ENCODE results near the gene LILRA5. TPM values are rescaled to one million over a fixed set of nuclear protein-coding genes. Genes with fewer than 3 reads are reported as not detected.
A peak's percentile ranks its signal among the peaks of the same experiment; 100 is the strongest.
"Not testable (repeated sequence)": the region's sequence is repeated elsewhere in the genome, so short reads cannot be mapped to it uniquely, and the experiment has no call there.

LILRA5 gene
- total RNA-seq, 2 donors from 2014 or later: 3.7 to 4.7 TPM

DNA sequence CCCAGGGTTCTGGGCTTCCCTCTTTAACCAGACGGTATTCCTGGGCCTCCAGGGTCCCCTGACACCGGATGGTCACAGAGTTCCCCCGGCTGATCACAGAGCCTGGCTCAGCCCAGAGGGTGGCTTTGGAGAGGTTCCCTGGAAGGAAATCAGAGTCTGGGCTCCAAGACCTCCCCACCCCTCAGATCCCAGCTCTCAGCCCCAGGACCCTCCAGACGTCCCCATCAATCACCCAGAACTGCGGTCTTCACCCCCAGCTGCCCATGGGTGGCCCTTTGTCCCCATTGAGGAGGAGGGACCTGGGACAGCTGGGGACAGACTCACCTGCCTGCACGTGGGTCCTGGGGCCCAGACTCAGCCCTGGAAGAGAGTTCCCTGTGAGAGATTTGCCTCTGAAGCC lies 955 bp downstream of the LILRA5 start:
- intact Hi-C loops (cut with DNase I): no loop called here
- no peak for DNase-seq
- ATAC-seq: no peak

GRCh38 chr19:54311486-54311885 lies 1.5 kb downstream of the LILRA5 start:
- no peak for DNase-seq
- ATAC-seq: no peak
- intact Hi-C loops (cut with DNase I): no loop called here

GRCh38 chr19:54310543-54310942 lies 2.4 kb downstream of the LILRA5 start:
- DNase-seq: no peak
- no peak for ATAC-seq
- intact Hi-C loops (cut with DNase I): no loop called here

DNA sequence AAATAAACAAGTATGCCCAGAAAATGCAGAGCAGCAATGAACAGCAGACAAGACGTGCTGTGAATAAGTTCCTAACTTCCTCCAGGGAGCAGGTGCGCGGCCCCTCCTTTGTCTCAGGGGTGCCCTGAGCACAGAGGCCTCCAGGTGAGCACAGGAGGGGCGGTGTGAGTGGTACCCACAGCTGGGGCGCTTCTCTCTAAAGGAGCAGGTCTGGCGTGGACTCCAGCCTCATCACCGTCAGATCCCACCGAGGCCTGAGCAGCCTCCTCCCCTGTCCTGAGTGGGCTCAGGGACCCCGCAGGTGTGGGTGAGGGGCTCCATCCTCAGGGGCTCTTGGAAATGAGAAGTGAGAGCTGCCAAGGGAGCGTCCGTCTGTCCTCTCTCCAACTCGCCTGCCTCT lies 3.2 kb downstream of the LILRA5 start:
- ATAC-seq: no peak
- DNase-seq: no peak
- intact Hi-C loops (cut with DNase I): no loop called here

DNA sequence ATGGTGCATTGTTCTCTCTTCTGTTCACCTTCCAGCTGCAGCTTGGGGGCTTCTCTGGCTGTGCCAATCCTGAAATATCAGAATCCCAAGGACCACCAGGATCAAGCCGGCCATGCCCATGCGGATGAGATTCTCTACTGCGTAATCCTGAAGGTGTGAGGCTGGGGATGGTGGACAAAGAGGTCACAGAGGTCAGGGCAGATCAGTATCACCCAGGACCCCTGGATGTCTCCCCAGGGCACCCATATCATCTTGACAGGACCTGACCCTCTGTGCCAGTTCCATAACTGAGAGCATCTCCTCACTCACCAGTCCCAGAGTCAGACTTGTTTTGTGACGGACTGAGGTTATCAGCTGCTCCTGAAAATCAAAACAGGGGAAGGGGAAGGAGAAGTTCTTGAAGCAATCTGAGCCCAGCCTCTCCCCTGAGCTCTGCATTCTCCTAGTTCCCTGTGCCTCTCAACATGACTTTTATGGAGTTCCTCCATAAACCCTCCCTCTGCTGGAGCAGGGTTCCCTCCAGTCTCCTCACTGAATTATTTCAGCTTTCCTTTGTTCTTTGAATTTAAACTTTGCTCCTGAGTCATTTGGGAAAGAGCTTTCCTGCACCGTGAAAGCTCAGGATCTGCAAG lies 5.5 kb downstream of the LILRA5 start:
- intact Hi-C loops (cut with DNase I): no loop called here
- DNase-seq: no peak
- ATAC-seq: no peak

- DNase-seq: no peak
- ATAC-seq: no peak
- intact Hi-C loops (cut with DNase I): no loop called here
These were observed 7.8 kb downstream of the LILRA5 start for GRCh38 chr19:54305141-54305540.

GRCh38 chr19:54302257-54302656 lies 10.7 kb downstream of the LILRA5 start:
- DNase-seq: no peak
- intact Hi-C loops (cut with DNase I): no loop called here
- peak in 1 of 2 donors; percentile 49 for ATAC-seq

GRCh38 chr19:54299515-54299914 lies 13.5 kb downstream of the LILRA5 start:
- ATAC-seq: no peak
- no peak for DNase-seq
- intact Hi-C loops (cut with DNase I): loop anchor here in 1 of 2 donors (10.0 kb wide), 1 partner anchor 275 kb away; the partner anchor contains the start of gene LILRA2

DNA sequence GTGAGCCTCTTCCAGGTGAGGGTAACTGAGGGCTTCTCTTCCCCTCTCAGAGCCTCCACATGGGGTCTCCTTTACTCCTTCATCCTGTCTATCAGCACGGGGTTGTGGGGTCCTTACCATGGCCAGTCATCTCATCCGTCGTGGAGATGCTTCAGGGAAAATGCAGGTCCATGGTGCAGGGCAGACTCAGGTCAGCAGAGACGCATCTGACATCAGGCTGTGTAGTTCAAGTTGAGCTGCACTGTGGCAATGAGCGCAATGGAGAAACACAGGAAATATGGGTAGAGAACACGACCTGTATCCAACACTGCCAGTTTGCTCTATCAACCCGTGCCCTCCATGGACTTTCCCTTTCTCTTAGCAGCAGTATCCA lies 13.9 kb downstream of the LILRA5 start:
- intact Hi-C loops (cut with DNase I): loop anchor here in 1 of 2 donors (10.0 kb wide), 1 partner anchor 276 kb away; the partner anchor contains the start of gene LILRA2
- no peak for ATAC-seq
- DNase-seq: no peak

DNA sequence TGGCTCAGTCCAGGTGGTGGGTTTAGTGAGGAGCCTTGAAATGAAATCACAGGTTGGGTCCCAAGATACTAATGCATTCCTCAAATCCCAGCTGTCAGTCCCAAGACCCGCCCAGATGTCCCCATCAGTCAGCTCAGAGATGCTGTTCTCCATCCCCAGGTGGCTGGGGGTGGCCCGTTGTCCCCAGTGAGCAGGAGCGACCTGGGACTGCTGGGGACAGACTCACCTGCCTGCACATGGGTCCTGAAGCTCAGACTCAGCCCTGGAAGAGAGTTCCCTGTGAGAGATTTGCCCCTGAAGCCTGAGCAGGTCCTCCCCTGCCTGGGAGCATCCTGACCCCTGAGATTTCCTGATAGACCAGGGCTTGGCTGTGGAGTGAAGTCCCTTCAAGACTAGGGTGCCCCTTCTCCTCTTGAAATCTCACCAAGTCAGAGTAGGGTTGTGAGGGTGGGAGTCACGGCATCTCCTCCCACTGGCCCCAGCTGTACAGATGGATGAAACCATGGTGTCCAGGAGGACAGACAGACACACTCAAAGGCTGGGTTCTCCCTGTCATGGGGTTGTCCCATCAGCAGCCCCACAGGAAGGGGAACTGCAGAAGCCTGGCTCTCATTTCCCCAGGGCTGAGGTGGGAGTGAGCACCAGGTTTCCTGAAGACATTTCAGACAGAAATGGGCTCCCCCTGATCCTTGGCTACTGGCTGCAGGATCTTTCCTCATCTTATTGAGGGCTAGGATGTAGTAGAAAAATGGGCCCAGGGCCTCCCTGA lies 14.4 kb downstream of the LILRA5 start:
- ATAC-seq (no peak), DNase-seq (no peak)
- intact Hi-C loops (cut with DNase I): loop anchor here in 1 of 2 donors (10.0 kb wide), 1 partner anchor 276 kb away; the partner anchor contains the start of gene LILRA2

DNA sequence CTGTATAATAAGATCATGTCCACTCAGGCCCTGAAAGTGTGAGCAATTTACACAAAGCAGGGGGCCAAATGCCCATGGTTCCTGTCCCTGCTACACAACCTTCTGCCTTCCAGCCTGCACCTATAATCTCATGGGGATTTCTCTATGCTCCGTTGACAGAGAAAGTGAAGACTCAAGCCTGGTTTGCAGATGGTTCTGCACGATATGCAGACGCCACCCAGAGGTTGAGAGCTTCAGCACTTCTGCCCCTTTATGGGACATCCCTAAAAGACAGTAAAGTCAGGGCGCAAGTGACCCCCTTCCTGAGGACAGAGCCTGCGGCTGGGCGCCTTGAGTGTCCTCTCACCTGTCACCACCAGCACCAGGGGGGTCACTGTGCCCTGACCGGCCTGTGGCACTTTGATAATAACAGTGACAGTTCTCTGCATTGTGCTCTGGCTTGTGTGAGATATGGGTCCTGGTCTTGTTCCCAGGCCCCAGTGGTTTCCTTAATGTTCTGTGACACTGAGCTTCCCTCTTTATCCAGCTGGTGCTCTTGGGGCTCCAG lies 15.1 kb downstream of the LILRA5 start:
- no peak for ATAC-seq
- intact Hi-C loops (cut with DNase I): loop anchor here in 1 of 2 donors (10.0 kb wide), 1 partner anchor 277 kb away; the partner anchor contains the start of gene LILRA2
- no peak for DNase-seq

DNA sequence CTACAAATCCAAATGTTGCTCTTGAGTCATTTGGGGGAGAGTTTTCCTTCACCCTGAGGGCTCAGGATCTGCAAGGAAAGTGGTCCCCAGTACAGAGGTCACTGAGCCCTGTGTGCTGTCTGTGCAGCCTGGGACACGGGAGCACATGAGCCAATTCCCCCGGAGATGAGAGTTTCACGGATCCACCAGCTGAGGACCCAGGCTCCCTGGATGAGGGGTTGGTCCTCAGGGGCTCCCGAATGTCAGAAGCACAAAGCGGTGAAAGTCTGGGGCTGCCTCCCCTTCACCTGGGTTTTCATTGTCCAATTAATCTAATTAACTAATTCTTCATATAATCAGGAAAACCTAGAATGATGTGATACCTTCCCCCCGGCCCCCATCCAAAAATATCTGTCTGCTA lies 18.4 kb downstream of the LILRA5 start:
- intact Hi-C loops (cut with DNase I): loop anchor here in 1 of 2 donors (10.0 kb wide), 1 partner anchor 280 kb away; the partner anchor contains the start of gene LILRA2
- ATAC-seq (no peak), DNase-seq (no peak)

DNA sequence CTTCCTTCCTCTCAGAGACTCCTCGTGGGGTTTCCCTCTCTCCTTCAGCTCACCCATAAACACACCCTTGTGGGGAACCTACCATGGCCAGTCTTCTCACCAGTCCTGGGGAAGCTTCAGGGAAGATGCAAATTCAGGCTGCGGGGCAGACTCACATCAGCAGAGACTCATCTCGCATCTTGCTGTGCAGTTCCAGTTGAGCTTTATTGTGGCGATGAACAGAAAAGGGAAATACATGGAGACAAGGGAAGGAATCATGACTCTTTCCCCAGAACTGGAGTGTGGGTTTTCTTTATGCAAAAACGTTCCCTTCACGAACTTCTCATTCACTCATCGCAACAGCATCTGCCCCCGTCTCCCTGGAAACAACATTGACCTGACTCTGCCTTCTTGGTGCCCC lies 23.8 kb downstream of the LILRA5 start:
- intact Hi-C loops (cut with DNase I); ATAC-seq; DNase-seq: not testable (repeated sequence)

DNA sequence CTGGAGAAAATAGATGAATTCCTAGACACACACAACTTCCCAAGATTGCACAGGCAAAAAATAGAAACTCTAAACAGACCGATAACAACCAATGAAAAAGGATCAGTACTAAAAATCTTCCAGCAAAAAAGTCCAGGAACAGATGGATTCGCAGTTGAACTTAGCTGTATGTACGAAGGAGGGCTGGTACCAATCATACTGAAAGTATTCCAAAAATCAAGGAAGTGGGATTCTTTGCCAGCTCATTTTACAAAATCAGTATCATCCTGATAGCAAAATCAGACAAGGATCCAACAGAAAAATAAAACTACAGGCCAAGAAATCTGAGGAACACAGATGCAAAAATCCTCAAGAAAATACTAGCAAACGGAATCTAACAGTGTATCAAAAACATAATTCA lies 25.5 kb downstream of the LILRA5 start:
- no peak for ATAC-seq
- no peak for DNase-seq
- intact Hi-C loops (cut with DNase I): no loop called here

DNA sequence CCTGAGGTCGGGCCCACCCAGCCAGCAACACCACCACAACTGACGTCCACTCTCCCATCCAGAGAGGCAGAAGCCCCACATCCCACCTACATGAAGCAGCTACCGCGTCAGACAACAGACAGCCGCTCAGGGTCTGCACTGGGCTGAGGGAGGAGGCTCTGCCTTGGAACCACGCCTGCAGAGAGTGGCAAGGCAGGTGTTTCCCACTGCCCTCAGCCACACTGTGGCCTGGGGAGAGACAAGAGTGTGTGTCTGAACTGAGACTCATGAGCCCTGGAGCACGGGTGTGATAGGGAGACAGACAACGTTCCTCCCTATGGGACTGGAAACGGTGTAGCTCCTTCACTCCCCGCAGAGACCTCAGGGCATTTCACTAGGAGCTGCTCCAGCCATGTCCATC lies 26.7 kb downstream of the LILRA5 start:
- DNase-seq; intact Hi-C loops (cut with DNase I); ATAC-seq: not testable (repeated sequence)

DNA sequence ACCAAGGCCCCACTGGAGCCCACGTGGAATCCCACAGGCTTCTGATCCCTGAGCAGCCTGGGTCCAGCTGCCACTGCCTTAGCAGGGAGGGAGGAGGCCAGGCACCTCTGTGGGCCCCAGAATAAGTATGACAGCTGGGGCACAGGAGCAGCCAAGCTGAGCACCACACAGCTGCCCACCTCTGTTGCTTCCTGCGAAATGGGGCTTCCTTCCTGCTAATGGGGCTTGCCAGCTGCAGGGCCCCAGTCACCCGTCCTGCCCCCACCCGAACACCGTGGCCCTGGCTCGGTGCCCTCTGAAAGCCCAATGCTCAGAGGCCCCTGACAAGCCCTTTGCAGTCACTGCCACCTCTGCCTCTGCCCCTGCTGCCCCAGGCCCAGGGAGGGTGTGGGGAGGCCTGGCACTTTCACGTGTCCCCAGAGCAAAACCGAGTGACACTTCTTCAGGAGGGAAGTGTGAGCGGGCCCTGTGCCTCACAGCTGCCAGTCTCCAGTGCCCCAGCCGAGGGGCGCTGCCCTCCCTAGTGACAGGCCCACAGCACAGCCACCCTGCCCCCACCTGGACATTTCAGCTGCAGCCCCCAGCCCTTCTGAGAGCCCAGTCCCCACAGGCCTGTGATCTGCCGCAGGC lies 27.4 kb downstream of the LILRA5 start:
- peak in 1 of 2 donors; percentile 12 for ATAC-seq
- intact Hi-C loops (cut with DNase I); DNase-seq: not testable (repeated sequence)

DNA sequence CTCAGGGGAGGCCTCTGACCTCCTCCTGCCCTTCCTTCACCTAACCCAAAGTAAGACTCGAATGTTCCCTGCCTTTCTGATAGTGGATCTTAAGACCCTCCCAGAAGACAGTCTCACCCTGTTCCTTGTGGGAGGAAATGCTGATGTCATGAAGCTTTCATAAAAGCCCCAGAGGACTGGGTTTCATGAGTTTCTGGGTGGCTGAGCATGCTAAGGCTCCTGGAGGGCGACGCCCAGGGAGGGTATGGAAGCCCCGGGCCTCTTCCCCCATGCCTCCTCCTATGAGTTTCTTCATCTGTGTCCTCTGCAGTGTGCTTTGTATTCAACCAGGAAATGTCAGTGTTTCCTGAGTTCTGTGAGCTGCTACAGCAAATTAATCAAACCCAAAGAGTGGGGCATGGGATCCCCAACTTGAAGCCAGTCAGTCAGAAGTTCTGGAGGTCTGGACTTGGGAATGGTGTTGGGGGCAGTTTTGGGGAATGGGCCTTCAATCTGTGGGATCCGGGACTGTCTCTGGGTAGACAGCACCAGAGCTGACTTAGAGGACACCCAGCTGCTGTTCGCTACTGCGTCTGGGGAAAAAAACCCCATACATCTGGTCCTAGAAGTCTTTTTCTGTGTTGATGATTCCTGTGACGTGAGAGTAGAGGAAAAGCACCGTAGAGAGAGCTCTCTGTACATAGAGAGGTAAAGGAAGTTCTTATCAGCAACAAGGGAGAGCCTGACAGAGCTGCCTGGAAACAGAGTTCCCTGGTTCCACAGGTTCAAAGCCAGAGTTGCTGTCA lies 30.1 kb downstream of the LILRA5 start:
- DNase-seq: no peak
- intact Hi-C loops (cut with DNase I): no loop called here
- no peak for ATAC-seq

DNA sequence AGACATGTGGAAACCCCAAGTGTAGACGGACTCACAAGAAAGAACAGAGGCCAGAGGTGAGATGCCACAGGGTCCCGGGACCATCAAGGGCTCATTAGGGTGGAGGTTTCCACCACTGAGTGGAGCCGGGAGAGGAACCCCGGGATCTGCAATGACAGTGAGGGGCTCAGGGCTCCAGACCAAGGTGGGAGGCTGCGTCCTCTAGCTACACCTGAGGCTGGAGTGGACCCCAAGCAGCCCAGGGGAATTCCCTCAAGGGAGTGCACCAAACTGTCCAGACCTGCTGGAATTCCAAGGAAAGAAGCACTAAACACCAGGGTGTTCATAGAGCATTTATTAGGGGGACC lies 31.3 kb downstream of the LILRA5 start:
- DNase-seq; ATAC-seq; intact Hi-C loops (cut with DNase I): not testable (repeated sequence)
